ENCODE results near the gene GRIA1. TPM values are rescaled to one million over a fixed set of nuclear protein-coding genes. Genes with fewer than 3 reads are reported as not detected.

Gene GRIA1
- total and polyA plus RNA-seq, 9 donors, result 0.11 to 1.4 (median 0.34) TPM; not detected in 2

- TF ChIP-seq POLR2A (IDR thresholded peaks at IDR 0.05) (no peak), CTCF (IDR thresholded peaks at IDR 0.05) (no peak), EP300 (IDR thresholded peaks at IDR 0.05) (no peak)
- Histone ChIP-seq H3K27me3 (no peaks in the 10 kb centered on the region), H3K36me3 (no peaks in the 10 kb centered on the region), H3K9me3 (no peaks in the 10 kb centered on the region), H3K27ac (no peak overlapping the region), H3K4me3 (no peak overlapping the region), H3K4me1 (ENCODE audit: insufficient read depth) (no peaks in the 10 kb centered on the region)
- WGBS, 3 donors, result 85 to 89% (median 89%) methylated on average over 3 of the region's 3 CpGs
- DNase-seq, result no peak
- intact Hi-C loops (cut with DNase I), result no loop called here
Observed at GRCh38 chr5:153655201-153655510, 164.7 kb downstream of the GRIA1 start.

GRCh38 chr5:153658149-153658548 is 167.7 kb downstream of the GRIA1 start:
- TF ChIP-seq POLR2A (IDR thresholded peaks at IDR 0.05) (no peak), CTCF (IDR thresholded peaks at IDR 0.05) (no peak), EP300 (IDR thresholded peaks at IDR 0.05) (no peak)
- no peak overlapping the region for H3K27ac ChIP-seq
- DNase-seq, result no peak
- no peaks in the 10 kb centered on the region for H3K9me3 ChIP-seq
- 28 to 72% (median 38%) methylated on average over 1 of the region's 1 CpG for WGBS, 3 donors
- H3K36me3 ChIP-seq, result no peaks in the 10 kb centered on the region
- H3K4me3 ChIP-seq, result no peak overlapping the region
- no peaks in the 10 kb centered on the region for H3K4me1 ChIP-seq (ENCODE audit: insufficient read depth)
- H3K27me3 ChIP-seq, result no peaks in the 10 kb centered on the region
- intact Hi-C loops (cut with DNase I), result no loop called here

GRCh38 chr5:153658606-153659005 is 168.1 kb downstream of the GRIA1 start:
- H3K27me3 ChIP-seq, result no peaks in the 10 kb centered on the region
- H3K9me3 ChIP-seq, result no peaks in the 10 kb centered on the region
- DNase-seq, result no peak
- no peaks in the 10 kb centered on the region for H3K36me3 ChIP-seq
- no peak overlapping the region for H3K27ac ChIP-seq
- intact Hi-C loops (cut with DNase I), result no loop called here
- 13 to 25% (median 13%) methylated on average over 5 of the region's 5 CpGs for WGBS, 3 donors
- no peak overlapping the region for H3K4me3 ChIP-seq
- TF ChIP-seq POLR2A (IDR thresholded peaks at IDR 0.05) (no peak), CTCF (IDR thresholded peaks at IDR 0.05) (no peak), EP300 (IDR thresholded peaks at IDR 0.05) (no peak)
- H3K4me1 ChIP-seq (ENCODE audit: insufficient read depth), result no peaks in the 10 kb centered on the region

- intact Hi-C loops (cut with DNase I), result no loop called here
- no peak overlapping the region for H3K4me3 ChIP-seq
- H3K27me3 ChIP-seq, result no peaks in the 10 kb centered on the region
- no peaks in the 10 kb centered on the region for H3K36me3 ChIP-seq
- TF ChIP-seq CTCF (IDR thresholded peaks at IDR 0.05) (no peak), EP300 (IDR thresholded peaks at IDR 0.05) (no peak), POLR2A (IDR thresholded peaks at IDR 0.05) (no peak)
- WGBS, 3 donors, result 54 to 63% (median 62%) methylated on average over 2 of the region's 2 CpGs
- H3K4me1 ChIP-seq (ENCODE audit: insufficient read depth), result no peaks in the 10 kb centered on the region
- H3K9me3 ChIP-seq, result no peaks in the 10 kb centered on the region
- DNase-seq, result peak in 1 of 5 donors; percentile 11
- no peak overlapping the region for H3K27ac ChIP-seq
Observed at GRCh38 chr5:153659039-153659736, 168.7 kb downstream of the GRIA1 start.
